Osteoblast (primary cell): ENCODE results near the gene TMEM108. TPM values are rescaled to one million over a fixed set of nuclear protein-coding genes. Genes with fewer than 3 reads are reported as not detected.

Source experiments
- DNase-seq: peaks from one replicate; pipeline ENCODE4 v3.0.0; 2011; ENCODE audit warnings: low spot score, mixed read lengths; ENCODE audit not compliant: insufficient read length; ENCODE audit errors: missing footprints
- H2AFZ ChIP-seq: 2 replicates; pipeline ENCODE4 v1.6.0; 2011; ENCODE audit warnings: mild to moderate bottlenecking, low read length
- H3K27ac ChIP-seq: 2 replicates; pipeline ENCODE4 v1.5.1; 2011; ENCODE audit warnings: mild to moderate bottlenecking, low read depth, low read length, moderate library complexity
- H3K27me3 ChIP-seq: 2 replicates; pipeline ENCODE4 v1.6.0; 2012; ENCODE audit warnings: mild to moderate bottlenecking, control low read depth, inconsistent platforms, low read length, moderate library complexity; ENCODE audit not compliant: insufficient read depth
- H3K36me3 ChIP-seq: 2 replicates; pipeline ENCODE4 v1.5.1; 2011; ENCODE audit warnings: mild to moderate bottlenecking, low read length, control low read depth, moderate library complexity; ENCODE audit not compliant: insufficient read depth
- H3K4me1 ChIP-seq: 2 replicates; pipeline ENCODE4 v1.5.1; 2011; ENCODE audit warnings: mild to moderate bottlenecking, low read length, control low read depth, moderate library complexity; ENCODE audit not compliant: insufficient read depth
- H3K4me2 ChIP-seq: 2 replicates; pipeline ENCODE4 v1.6.0; 2011; ENCODE audit warnings: mild to moderate bottlenecking, low read length; ENCODE audit not compliant: insufficient read depth
- H3K4me3 ChIP-seq: fragments of 200-600 bp; sonication (generic); 3 replicates; pipeline ENCODE4 v1.5.1; 2012; ENCODE audit warnings: mild to moderate bottlenecking, low read length, inconsistent platforms; ENCODE audit not compliant: insufficient read depth
- H3K79me2 ChIP-seq: 2 replicates; pipeline ENCODE4 v1.6.0; 2012; ENCODE audit warnings: mild to moderate bottlenecking, low read length, control low read depth, inconsistent platforms; ENCODE audit not compliant: insufficient read depth
- H3K9me3 ChIP-seq: 2 replicates; pipeline ENCODE4 v1.5.1; 2011; ENCODE audit warnings: low read depth, low read length, control low read depth
- H4K20me1 ChIP-seq: 2 replicates; pipeline ENCODE4 v1.6.0; 2012; ENCODE audit warnings: mild to moderate bottlenecking, low read length, control low read depth; ENCODE audit not compliant: insufficient read depth
- CTCF ChIP-seq: IDR thresholded peaks from 2 replicates; pipeline ENCODE4 v1.5.1; 2011; ENCODE audit warnings: mild to moderate bottlenecking, low read depth, low read length, moderate library complexity; ENCODE audit errors: extremely low read depth
- total RNA-seq: library from RNA; depleted of rRNA; stranded (reverse); fragments of >200 nt; gene quantifications from 2 replicates; pipeline ENCODE4 v1.2.3, GENCODE V29; 2012

TMEM108 gene
- total RNA-seq, 1 donor: 0.36 TPM

- H2AFZ ChIP-seq: no peak overlapping the region
- no peaks in the 10 kb centered on the region for H3K4me1 ChIP-seq
- DNase-seq: no peak
- H3K9me3 ChIP-seq: no peaks in the 10 kb centered on the region
- no peaks in the 10 kb centered on the region for H3K36me3 ChIP-seq
- H3K4me3 ChIP-seq: no peak overlapping the region
- H3K79me2 ChIP-seq: no peaks in the 10 kb centered on the region
- H3K4me2 ChIP-seq: no peak overlapping the region
- H3K27ac ChIP-seq: no peak overlapping the region
- peaks cover 7% of the 10 kb centered on the region for H3K27me3 ChIP-seq
- no peaks in the 10 kb centered on the region for H4K20me1 ChIP-seq
- TF ChIP-seq CTCF: no peak
These were observed 333.0 kb downstream of the TMEM108 start for GRCh38 chr3:133371181-133371580.

- H3K27me3 ChIP-seq: peaks cover 7% of the 10 kb centered on the region
- H3K36me3 ChIP-seq: no peaks in the 10 kb centered on the region
- H3K27ac ChIP-seq: no peak overlapping the region
- H3K79me2 ChIP-seq: no peaks in the 10 kb centered on the region
- no peaks in the 10 kb centered on the region for H3K9me3 ChIP-seq
- no peak for TF ChIP-seq CTCF
- no peak overlapping the region for H2AFZ ChIP-seq
- DNase-seq: no peak
- H3K4me3 ChIP-seq: no peak overlapping the region
- no peaks in the 10 kb centered on the region for H3K4me1 ChIP-seq
- H3K4me2 ChIP-seq: no peak overlapping the region
- no peaks in the 10 kb centered on the region for H4K20me1 ChIP-seq
These were observed 333.5 kb downstream of the TMEM108 start for GRCh38 chr3:133371676-133372075.

- TF ChIP-seq CTCF: no peak
- DNase-seq: no peak
- H3K4me3 ChIP-seq: no peak overlapping the region
- H3K9me3 ChIP-seq: no peaks in the 10 kb centered on the region
- H3K4me2 ChIP-seq: no peak overlapping the region
- H3K4me1 ChIP-seq: no peaks in the 10 kb centered on the region
- H3K79me2 ChIP-seq: no peaks in the 10 kb centered on the region
- no peak overlapping the region for H3K27ac ChIP-seq
- H2AFZ ChIP-seq: no peak overlapping the region
- H3K27me3 ChIP-seq: no peaks in the 10 kb centered on the region
- H3K36me3 ChIP-seq: no peaks in the 10 kb centered on the region
- no peaks in the 10 kb centered on the region for H4K20me1 ChIP-seq
These were observed 336.7 kb downstream of the TMEM108 start for GRCh38 chr3:133374708-133375402.

- Histone ChIP-seq H3K4me1 (no peaks in the 10 kb centered on the region), H3K36me3 (no peaks in the 10 kb centered on the region), H3K27ac (no peak overlapping the region), H3K4me3 (no peak overlapping the region), H3K79me2 (no peaks in the 10 kb centered on the region), H3K9me3 (no peaks in the 10 kb centered on the region), H3K27me3 (no peaks in the 10 kb centered on the region), H2AFZ (no peak overlapping the region), H3K4me2 (no peak overlapping the region), H4K20me1 (no peaks in the 10 kb centered on the region)
- TF ChIP-seq CTCF: no peak
- no peak for DNase-seq
These were observed 337.2 kb downstream of the TMEM108 start for GRCh38 chr3:133375403-133375745.
